Activated T-helper 2 cell treated with anti-CD3 and anti-CD28 coated beads, Interferon-gamma antibody, Interleukin-2, Interleukin-4, amounts not matched to agents 10 μg/mL and 5 μg/mL and 100 μg/mL, durations not matched to agents 14 hours and 24 hours and 36 hours (primary cell): ENCODE data around the gene SPART. TPM values are rescaled to one million over a fixed set of nuclear protein-coding genes. Genes with fewer than 3 reads are reported as not detected.
"Not testable (repeated sequence)": the region's sequence is repeated elsewhere in the genome, so short reads cannot be mapped to it uniquely, and the experiment has no call there.

Experiments
- DNase-seq: peaks from one replicate; pipeline ENCODE4 v3.0.0; 2021; ENCODE audit warnings: low spot score
- H3K27ac Mint-ChIP-seq: one replicate; pipeline ENCODE4 v1.8.0; 2021; ENCODE audit warnings: mixed read lengths
- H3K27me3 Mint-ChIP-seq: one replicate; pipeline ENCODE4 v1.8.0; 2021; ENCODE audit warnings: low read depth, mixed read lengths
- H3K36me3 Mint-ChIP-seq: one replicate; pipeline ENCODE4 v1.8.0; 2021; ENCODE audit warnings: low read depth, mixed read lengths
- H3K4me1 Mint-ChIP-seq: one replicate; pipeline ENCODE4 v1.8.0; 2021; ENCODE audit warnings: low read depth, mixed read lengths
- H3K4me3 Mint-ChIP-seq: one replicate; pipeline ENCODE4 v1.8.0; 2021; ENCODE audit warnings: low read depth, mild to moderate bottlenecking, moderate library complexity, mixed read lengths
- H3K9me3 Mint-ChIP-seq: one replicate; pipeline ENCODE4 v1.8.0; 2021; ENCODE audit warnings: mixed read lengths
- intact Hi-C: fragments of 100-400 bp; cut with micrococcal nuclease; formaldehyde crosslinking; loops from one replicate; pipeline ENCODE4 v1.15.1; 2023
- total RNA-seq: library from RNA; stranded (reverse); gene quantifications from 2 replicates; pipeline ENCODE4 v1.2.3, GENCODE V29; 2022

SPART gene
- total RNA-seq, 1 donor from 2014 or later = 32.0 TPM

DNA sequence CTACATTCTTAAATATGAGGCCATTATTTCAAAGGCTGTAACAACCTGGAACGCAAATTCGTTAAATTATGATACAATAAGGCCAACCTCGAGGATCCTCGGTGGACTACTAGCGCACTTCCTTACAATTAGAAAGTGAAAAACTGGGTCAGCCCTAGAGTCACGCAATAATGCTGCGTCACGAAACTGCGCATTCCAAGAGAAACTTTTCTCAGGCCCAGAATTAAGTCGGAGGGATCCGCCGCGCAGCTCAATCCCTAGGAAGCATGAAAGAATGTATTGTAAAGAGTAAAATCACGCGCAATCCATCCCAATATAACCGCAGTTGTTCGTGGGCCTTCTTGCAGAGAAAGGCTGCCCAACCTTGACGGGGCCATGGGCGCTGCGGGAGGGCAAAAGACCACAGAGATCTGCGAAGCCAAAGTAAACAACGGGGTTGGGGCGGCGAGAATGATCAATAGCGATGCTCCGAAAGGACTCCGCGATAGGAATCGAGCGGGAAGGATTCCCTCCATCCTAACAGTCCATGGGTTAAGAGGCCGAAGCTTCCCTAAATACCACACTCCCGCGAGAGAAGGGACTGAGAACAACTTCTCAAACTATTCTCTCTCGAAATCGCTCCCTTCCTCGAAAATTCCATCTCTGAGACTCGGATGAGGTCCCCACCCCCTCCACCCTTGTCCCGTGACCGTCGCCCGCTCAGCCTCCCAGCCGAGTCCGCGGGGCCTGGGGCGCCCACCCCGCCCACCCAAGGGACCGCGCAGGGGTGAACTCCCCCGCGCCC is 564 bp downstream of the SPART start:
- H3K4me3 Mint-ChIP-seq = peak overlapping the region; percentile 88
- peak; percentile 35 for DNase-seq
- no peaks in the 10 kb centered on the region for H3K27me3 Mint-ChIP-seq
- no peaks in the 10 kb centered on the region for H3K36me3 Mint-ChIP-seq
- intact Hi-C loops = loop anchor here (1.0 to 5.0 kb wide), 6 partner anchors 48 to 653 kb away; partner anchors contain the start of genes ALG5, CCDC169, CCNA1 and RFXAP
- H3K9me3 Mint-ChIP-seq = no peaks in the 10 kb centered on the region
- peak overlapping the region; percentile 75 for H3K27ac Mint-ChIP-seq
- peaks cover 12% of the 10 kb centered on the region for H3K4me1 Mint-ChIP-seq

DNA sequence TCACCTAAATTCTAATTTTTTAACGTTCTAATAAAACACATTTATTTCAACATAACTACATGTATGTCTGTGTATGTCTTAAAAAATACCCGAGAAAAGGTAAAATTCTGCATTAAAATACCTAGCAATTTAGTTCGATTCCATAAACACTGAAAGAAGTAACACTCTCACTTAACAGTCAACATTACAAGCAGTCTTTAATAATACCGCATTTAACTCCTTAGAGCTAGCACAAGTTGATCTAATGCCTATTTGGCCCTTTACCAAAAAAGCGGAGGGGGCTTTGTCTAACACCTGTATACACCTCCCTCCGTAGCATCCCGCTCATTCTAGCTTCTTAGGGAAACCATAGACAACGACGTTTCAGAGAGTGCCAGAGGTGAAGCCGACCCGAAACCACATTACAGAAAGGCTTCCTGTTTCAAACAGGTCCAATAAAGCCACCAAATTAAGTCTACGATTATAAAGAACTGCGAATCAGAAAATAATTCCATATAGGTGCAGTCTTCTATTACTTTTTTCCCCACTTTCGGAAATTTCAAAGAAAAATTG is 1.2 kb downstream of the SPART start:
- peak overlapping the region; percentile 88 for H3K4me3 Mint-ChIP-seq
- H3K9me3 Mint-ChIP-seq = no peaks in the 10 kb centered on the region
- peak overlapping the region; percentile 75 for H3K27ac Mint-ChIP-seq
- DNase-seq = no peak
- intact Hi-C loops = loop anchor here (1.0 to 5.0 kb wide), 2 partner anchors 48 to 87 kb away; partner anchors contain the start of genes CCDC169 and CCNA1
- H3K4me1 Mint-ChIP-seq = peaks cover 12% of the 10 kb centered on the region
- H3K36me3 Mint-ChIP-seq = no peaks in the 10 kb centered on the region
- H3K27me3 Mint-ChIP-seq = no peaks in the 10 kb centered on the region

DNA sequence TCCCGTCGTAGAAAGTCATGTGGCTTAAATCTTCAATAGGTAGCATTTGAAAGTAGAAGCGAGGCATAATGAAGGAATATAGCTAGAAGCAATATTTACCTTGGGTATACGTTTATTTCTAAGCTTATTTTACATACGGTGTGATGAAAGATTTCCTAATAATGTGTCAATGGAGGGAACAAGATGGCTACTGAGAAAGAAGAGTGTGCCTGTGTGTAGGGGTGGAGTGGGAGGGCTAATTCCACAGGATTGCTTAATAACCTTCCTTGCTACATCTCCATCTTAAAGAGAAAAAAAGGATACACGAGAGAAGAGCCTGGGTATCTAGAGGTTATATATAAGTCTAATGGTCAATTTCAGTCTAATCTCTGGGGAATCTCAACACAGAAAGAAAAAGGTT is 2.0 kb downstream of the SPART start:
- H3K36me3 Mint-ChIP-seq = no peaks in the 10 kb centered on the region
- H3K27me3 Mint-ChIP-seq = no peaks in the 10 kb centered on the region
- H3K4me3 Mint-ChIP-seq = peak overlapping the region; percentile 31
- H3K27ac Mint-ChIP-seq = no peak overlapping the region
- no peak for DNase-seq
- intact Hi-C loops = no loop called here
- peaks cover 12% of the 10 kb centered on the region for H3K4me1 Mint-ChIP-seq
- H3K9me3 Mint-ChIP-seq = no peaks in the 10 kb centered on the region

DNA sequence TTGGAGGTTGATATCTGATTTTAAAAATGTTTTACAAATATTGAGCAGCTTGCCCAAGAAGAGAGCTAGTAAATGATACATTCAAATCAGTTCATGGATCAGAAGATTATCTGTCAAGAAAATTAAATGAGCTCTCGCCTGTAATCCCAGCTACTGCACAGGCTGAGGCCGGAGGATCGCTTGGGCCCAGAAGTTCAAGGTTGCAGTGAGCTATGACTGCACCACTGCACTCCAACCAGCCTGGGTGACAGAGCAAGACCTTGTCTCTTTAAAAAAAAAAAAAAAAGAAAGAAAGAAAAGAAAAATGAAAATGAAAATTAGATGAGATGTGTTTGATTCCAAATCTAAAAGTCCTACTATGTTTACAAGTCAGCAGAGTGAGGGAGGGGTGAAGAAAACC is 2.4 kb downstream of the SPART start:
- DNase-seq = no peak
- peaks cover 12% of the 10 kb centered on the region for H3K4me1 Mint-ChIP-seq
- H3K36me3 Mint-ChIP-seq = no peaks in the 10 kb centered on the region
- no peaks in the 10 kb centered on the region for H3K27me3 Mint-ChIP-seq
- no peak overlapping the region for H3K27ac Mint-ChIP-seq
- H3K9me3 Mint-ChIP-seq = no peaks in the 10 kb centered on the region
- intact Hi-C loops = no loop called here
- H3K4me3 Mint-ChIP-seq = peak overlapping the region; percentile 31

DNA sequence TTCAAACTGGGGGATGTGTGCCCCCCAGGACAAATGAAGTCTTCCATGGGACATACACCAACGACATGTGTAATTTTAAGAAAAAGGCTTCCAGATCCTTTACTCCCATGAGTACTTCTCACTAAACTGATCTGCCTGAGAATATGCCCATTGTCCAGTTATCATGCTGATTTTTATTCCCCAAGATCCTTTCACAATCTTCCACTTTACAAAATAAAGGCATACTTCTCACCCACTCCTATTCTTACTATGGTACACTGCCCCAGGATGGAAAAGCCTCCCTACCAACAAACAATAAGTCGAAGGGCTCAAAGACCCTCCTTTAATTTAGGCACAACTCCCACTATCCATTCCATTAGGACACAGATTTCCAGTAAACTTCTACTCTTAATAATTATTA is 3.5 kb downstream of the SPART start:
- no peaks in the 10 kb centered on the region for H3K36me3 Mint-ChIP-seq
- no peak overlapping the region for H3K4me3 Mint-ChIP-seq
- no peak for DNase-seq
- no peak overlapping the region for H3K27ac Mint-ChIP-seq
- peaks cover 12% of the 10 kb centered on the region for H3K4me1 Mint-ChIP-seq
- no peaks in the 10 kb centered on the region for H3K27me3 Mint-ChIP-seq
- no peaks in the 10 kb centered on the region for H3K9me3 Mint-ChIP-seq
- intact Hi-C loops = no loop called here

DNA sequence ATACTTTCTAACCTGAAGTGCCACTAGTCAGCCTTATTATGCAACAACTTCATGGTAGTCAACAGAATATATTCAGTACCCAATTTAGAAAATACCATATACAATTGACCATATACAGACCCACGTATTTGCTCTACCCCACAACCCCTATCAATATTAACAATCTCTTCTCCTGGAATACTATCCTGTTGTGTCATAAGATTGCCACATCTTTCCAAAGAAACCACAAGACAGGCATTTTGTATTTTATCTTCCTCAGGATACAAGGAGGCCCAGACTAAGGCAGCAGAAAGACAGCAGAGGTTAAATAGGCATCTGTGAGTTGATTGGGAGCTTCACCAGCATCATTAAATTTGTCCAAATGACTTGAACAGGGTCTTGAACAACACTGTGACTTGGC is 4.5 kb downstream of the SPART start:
- intact Hi-C loops = no loop called here
- no peak for DNase-seq
- no peaks in the 10 kb centered on the region for H3K27me3 Mint-ChIP-seq
- no peaks in the 10 kb centered on the region for H3K9me3 Mint-ChIP-seq
- peaks cover 15% of the 10 kb centered on the region for H3K4me1 Mint-ChIP-seq
- no peak overlapping the region for H3K4me3 Mint-ChIP-seq
- H3K36me3 Mint-ChIP-seq = peaks cover 5% of the 10 kb centered on the region
- H3K27ac Mint-ChIP-seq = no peak overlapping the region

DNA sequence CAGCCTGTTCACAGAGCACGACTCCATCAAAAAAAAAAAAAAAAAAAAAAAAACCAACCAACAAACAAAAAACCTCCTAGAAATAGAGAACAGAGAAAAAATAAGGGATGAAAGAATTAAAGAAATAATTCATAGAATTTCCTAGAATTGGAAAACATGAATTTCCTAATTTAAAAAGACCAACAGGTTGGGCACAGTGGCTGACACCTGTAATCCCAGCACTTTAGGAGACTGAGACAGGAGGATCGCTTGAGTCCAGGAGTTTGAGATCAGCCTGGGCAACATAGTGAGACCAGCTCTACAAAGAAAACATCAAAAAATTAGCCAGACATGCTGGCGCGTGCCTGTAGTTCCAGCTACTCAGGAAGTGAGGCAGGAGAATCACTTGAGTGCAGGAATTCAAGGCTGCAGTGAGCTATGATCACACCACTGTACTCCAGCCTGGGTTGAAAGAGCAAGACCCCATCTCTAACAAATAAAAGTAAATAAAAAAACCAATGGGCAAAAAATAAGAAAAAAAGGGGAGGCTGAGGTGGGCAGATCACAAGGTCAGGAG is 6.5 kb downstream of the SPART start:
- Mint-ChIP-seq H3K9me3 (no peaks in the 10 kb centered on the region), H3K27me3 (no peaks in the 10 kb centered on the region), H3K36me3 (peaks cover 12% of the 10 kb centered on the region), H3K4me1 (peaks cover 20% of the 10 kb centered on the region), H3K4me3 (no peak overlapping the region), H3K27ac (no peak overlapping the region)
- intact Hi-C loops = no loop called here
- DNase-seq = no peak

DNA sequence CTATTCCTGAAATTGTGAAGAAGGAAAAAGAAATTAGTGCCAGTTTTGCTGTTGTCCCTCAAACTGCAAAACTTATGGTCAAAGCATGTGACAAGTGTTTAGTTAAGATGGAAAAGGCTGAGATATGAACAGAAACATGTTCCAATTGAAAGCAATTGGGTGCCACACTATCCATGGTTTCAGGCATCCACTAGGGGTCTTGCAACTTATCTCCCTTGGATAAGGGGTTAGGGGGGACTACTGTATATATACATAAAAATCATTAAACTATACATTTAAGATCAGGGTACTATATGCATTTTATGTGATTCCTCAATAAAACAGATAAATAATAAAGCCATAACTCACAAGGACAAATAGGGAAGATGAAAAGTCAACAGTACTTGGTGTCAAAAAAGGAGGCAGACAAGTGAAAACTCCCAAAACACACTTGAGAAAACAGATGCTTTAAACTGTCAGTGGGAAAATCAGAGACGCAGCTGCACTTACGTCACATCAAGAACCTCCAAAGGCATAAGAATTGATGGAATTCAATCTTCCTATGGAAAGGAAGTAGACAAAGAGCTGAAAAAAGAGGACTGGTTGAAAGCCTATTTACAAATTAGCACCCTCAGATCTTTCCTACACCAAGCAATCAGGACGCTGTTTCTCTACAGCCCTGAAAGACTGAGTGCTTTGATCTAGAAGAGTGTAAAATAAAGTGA is 8.1 kb downstream of the SPART start:
- H3K27me3 Mint-ChIP-seq = no peaks in the 10 kb centered on the region
- H3K27ac Mint-ChIP-seq = no peak overlapping the region
- H3K4me1 Mint-ChIP-seq = peaks cover 28% of the 10 kb centered on the region
- intact Hi-C loops = no loop called here
- no peak for DNase-seq
- peaks cover 20% of the 10 kb centered on the region for H3K36me3 Mint-ChIP-seq
- no peak overlapping the region for H3K4me3 Mint-ChIP-seq
- H3K9me3 Mint-ChIP-seq = no peaks in the 10 kb centered on the region

DNA sequence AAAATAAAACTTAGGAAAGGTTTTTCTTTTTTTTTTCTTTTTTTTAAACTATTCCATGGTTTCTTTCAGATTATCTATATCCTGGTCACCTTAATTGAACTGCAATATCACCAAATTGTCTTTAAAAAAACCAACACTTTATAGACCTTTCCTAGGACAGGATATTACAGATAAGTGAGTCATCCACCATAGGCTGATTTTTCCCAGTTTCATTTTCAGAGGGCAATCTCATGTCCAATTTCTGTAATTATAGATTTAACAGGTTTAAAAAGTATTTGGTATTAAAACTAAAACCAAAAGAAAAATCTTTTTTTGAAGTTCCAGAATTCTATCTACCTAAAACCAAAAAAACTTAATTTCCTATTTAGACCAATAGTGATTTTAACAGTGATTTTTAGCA is 13.2 kb downstream of the SPART start:
- intact Hi-C loops = no loop called here
- no peak overlapping the region for H3K27ac Mint-ChIP-seq

DNA sequence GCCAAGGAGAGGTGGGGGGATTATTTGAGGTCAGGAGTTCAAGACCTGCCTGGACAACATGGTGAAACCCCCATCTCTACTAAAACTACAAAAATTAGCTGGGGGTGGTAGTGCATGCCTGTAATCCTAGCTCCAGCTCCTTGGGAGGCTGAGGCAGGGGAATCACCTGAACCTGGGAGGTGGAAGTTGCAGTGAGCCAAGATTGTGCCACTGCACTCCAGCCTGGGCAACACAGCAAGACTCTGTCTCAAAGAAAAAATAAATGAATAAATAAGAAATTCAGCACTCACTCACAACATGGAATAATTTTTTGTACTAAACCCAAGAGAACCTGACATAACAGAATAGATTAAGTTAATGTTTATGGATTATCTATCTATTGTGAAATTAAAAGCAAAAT is 13.9 kb downstream of the SPART start:
- H3K27ac Mint-ChIP-seq, intact Hi-C loops, H3K9me3 Mint-ChIP-seq, H3K27me3 Mint-ChIP-seq, H3K4me3 Mint-ChIP-seq, DNase-seq: not testable (repeated sequence)
- Mint-ChIP-seq H3K36me3 (peaks cover 51% of the 10 kb centered on the region), H3K4me1 (peaks cover 23% of the 10 kb centered on the region)

More for the DNA sequence above, 13.2 kb downstream of the SPART start:
- peaks cover 25% of the 10 kb centered on the region for H3K4me1 Mint-ChIP-seq
- H3K36me3 Mint-ChIP-seq = peaks cover 49% of the 10 kb centered on the region
- H3K27me3 Mint-ChIP-seq = no peaks in the 10 kb centered on the region
- H3K4me3 Mint-ChIP-seq = no peak overlapping the region
- no peaks in the 10 kb centered on the region for H3K9me3 Mint-ChIP-seq
- DNase-seq = no peak

DNA sequence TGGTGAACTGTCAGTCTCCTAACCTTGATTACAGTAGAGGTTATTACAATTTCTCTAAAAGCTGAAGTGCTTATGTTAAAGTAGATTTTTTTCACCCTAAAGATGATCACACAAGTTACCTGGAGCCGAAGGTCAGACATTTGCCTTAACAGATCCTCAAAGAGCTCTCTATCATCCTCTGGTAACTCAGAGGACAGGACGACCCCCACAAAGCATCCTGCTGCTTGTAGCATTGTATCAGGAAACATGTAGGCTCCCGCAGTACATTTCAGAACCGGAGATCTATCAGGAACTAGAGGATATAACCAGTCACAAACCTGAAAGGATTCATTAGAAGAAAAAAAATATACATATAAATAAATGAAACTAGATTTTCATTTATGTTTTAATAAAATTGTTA is 14.9 kb downstream of the SPART start:
- Mint-ChIP-seq H3K27me3 (no peaks in the 10 kb centered on the region), H3K4me1 (peaks cover 15% of the 10 kb centered on the region), H3K27ac (no peak overlapping the region), H3K9me3 (no peaks in the 10 kb centered on the region), H3K36me3 (peaks cover 54% of the 10 kb centered on the region), H3K4me3 (no peak overlapping the region)
- DNase-seq = no peak
- intact Hi-C loops = no loop called here

DNA sequence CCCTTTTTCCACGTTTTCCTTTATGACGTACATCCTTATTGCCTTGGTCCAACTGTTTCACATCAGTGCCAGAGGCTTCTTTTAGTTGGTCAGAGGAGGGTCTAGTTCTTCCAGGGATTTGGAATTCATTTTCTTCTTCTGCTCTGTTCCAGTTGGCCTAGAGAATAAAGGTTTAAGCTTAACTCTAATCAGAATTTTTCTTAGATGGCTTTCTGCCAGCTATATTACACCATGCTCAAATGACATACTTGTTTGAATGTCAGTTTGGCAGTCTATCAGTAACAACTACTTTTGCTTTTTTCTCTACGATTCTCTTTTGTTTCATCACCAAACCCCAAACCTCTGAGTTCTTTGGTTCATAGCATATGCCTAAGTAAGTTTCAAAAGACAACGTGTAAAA is 16.8 kb downstream of the SPART start:
- Mint-ChIP-seq H3K27me3 (no peaks in the 10 kb centered on the region), H3K4me1 (peaks cover 14% of the 10 kb centered on the region), H3K27ac (no peak overlapping the region), H3K9me3 (no peaks in the 10 kb centered on the region), H3K4me3 (no peak overlapping the region), H3K36me3 (peaks cover 60% of the 10 kb centered on the region)
- DNase-seq = no peak
- intact Hi-C loops = no loop called here

DNA sequence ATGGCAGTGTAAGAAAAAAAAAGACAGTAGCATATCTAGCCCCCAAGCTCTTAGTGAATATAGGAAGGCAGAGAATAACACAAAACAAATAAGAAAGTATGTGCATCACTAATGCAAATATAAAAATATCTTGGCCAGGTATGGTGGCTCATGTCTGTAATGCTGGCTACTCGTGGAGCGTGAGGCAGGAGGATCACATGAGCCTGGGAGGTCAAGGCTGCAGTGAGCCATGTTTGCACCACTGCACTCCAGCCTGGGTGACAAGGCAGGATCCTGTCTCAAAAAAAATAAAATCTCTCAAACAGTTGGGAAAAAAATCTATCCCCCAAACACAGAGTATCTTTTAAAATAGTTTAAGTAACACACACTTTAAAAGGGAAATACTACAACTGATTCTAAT is 17.4 kb downstream of the SPART start:
- no peaks in the 10 kb centered on the region for H3K27me3 Mint-ChIP-seq
- no peak overlapping the region for H3K27ac Mint-ChIP-seq
- no peak for DNase-seq
- peaks cover 60% of the 10 kb centered on the region for H3K36me3 Mint-ChIP-seq
- H3K9me3 Mint-ChIP-seq = no peaks in the 10 kb centered on the region
- intact Hi-C loops = no loop called here
- H3K4me3 Mint-ChIP-seq = no peak overlapping the region
- H3K4me1 Mint-ChIP-seq = peaks cover 10% of the 10 kb centered on the region
